GM18502 (cell line): Measurements from ENCODE around the gene AFTPH.

Experiments
- ATAC-seq: cut with Tn5 transposase; IDR thresholded peaks from one replicate; pipeline ENCODE4 v1.9.1; 2021; ENCODE audit warnings: mild to moderate bottlenecking; ENCODE audit not compliant: unreplicated experiment, poor library complexity

The AFTPH gene

GRCh38 chr2:64535024-64535423 is 10.9 kb downstream of the AFTPH start:
- ATAC-seq, result no peak

- no peak for ATAC-seq
These were observed 13.9 kb downstream of the AFTPH start for GRCh38 chr2:64537991-64538390.

GRCh38 chr2:64538764-64539433 is 14.8 kb downstream of the AFTPH start:
- ATAC-seq, result peak; percentile 46

- ATAC-seq, result no peak
These were observed 16.5 kb downstream of the AFTPH start for GRCh38 chr2:64540615-64541014.

- no peak for ATAC-seq
These were observed 17.4 kb downstream of the AFTPH start for GRCh38 chr2:64541547-64541946.

GRCh38 chr2:64542071-64543007 is 18.2 kb downstream of the AFTPH start:
- ATAC-seq, result no peak

GRCh38 chr2:64543008-64543697 is 19.0 kb downstream of the AFTPH start:
- ATAC-seq, result no peak

GRCh38 chr2:64548761-64549160 is 24.6 kb downstream of the AFTPH start:
- ATAC-seq, result no peak

GRCh38 chr2:64550042-64550441 is 25.9 kb downstream of the AFTPH start:
- no peak for ATAC-seq

- ATAC-seq, result no peak
These were observed 27.7 kb downstream of the AFTPH start for GRCh38 chr2:64551851-64552250.

- ATAC-seq, result no peak
These were observed 30.0 kb downstream of the AFTPH start for GRCh38 chr2:64554117-64554516.

GRCh38 chr2:64558445-64559081 is 34.4 kb downstream of the AFTPH start:
- ATAC-seq, result no peak

GRCh38 chr2:64562148-64562784 is 38.1 kb downstream of the AFTPH start:
- ATAC-seq, result no peak

- ATAC-seq, result no peak
These were observed 39.4 kb downstream of the AFTPH start for GRCh38 chr2:64563436-64563938.

GRCh38 chr2:64565949-64566710 is 42.0 kb downstream of the AFTPH start:
- no peak for ATAC-seq

- ATAC-seq, result no peak
These were observed 43.3 kb downstream of the AFTPH start for GRCh38 chr2:64567473-64567872.

GRCh38 chr2:64568836-64569235 is 44.7 kb downstream of the AFTPH start:
- ATAC-seq, result no peak

GRCh38 chr2:64574871-64575270 is 50.7 kb downstream of the AFTPH start:
- ATAC-seq, result no peak

GRCh38 chr2:64581018-64581417 is 56.9 kb downstream of the AFTPH start:
- no peak for ATAC-seq
